Measurements from ENCODE around the gene NFYB.

DNA sequence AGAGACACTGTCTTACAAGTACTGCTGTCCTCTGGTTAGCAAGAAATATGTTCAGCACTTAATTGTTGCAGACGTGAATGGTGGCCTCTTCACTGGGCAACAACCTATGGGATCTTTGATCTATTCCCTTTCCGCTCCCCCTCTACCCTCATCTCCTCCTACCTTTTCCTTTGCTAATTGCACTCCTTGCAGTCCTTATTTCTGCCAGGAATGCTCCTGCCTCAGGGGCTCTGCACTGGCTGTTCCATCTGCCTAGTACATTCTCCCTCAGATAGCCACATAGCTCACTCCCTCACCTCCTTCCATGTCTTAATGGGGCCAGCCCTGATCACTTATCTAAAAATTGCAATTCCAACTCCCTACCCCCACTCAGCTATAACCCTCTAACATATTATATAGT is 4.5 kb upstream of the NFYB start:
- TF ChIP-seq, protein P1, sequence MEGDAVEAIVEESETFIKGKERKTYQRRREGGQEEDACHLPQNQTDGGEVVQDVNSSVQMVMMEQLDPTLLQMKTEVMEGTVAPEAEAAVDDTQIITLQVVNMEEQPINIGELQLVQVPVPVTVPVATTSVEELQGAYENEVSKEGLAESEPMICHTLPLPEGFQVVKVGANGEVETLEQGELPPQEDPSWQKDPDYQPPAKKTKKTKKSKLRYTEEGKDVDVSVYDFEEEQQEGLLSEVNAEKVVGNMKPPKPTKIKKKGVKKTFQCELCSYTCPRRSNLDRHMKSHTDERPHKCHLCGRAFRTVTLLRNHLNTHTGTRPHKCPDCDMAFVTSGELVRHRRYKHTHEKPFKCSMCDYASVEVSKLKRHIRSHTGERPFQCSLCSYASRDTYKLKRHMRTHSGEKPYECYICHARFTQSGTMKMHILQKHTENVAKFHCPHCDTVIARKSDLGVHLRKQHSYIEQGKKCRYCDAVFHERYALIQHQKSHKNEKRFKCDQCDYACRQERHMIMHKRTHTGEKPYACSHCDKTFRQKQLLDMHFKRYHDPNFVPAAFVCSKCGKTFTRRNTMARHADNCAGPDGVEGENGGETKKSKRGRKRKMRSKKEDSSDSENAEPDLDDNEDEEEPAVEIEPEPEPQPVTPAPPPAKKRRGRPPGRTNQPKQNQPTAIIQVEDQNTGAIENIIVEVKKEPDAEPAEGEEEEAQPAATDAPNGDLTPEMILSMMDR (conservative IDR thresholded peaks at IDR 0.05), result no peak
- TF ChIP-seq EZH2 (IDR thresholded peaks at IDR 0.05; ENCODE audit: low read depth), result no peak

All from PC-9 (cell line).